HCT116 (cell line): ENCODE measurements around the gene GYS2.
"Not testable (repeated sequence)": the region's sequence is repeated elsewhere in the genome, so short reads cannot be mapped to it uniquely, and the experiment has no call there.

Experiments used
- EZH2 ChIP-seq: fragments of 200-600 bp; sonication (generic); IDR thresholded peaks from 2 replicates; pipeline ENCODE4 v1.6.1; 2017; ENCODE audit warnings: antibody characterized with exemption, mixed run types
- EZH2phosphoT487 ChIP-seq: fragments of 200-600 bp; IDR thresholded peaks from 2 replicates; pipeline ENCODE4 v1.6.1; 2018; ENCODE audit warnings: antibody characterized with exemption, borderline replicate concordance
- POLR2A ChIP-seq: IDR thresholded peaks from 2 replicates; pipeline ENCODE4 v1.7.0; 2011; ENCODE audit warnings: borderline replicate concordance; ENCODE audit not compliant: insufficient read depth, insufficient read length; ENCODE audit errors: extremely low read depth
- POLR2AphosphoS5 ChIP-seq: IDR thresholded peaks from 2 replicates; pipeline ENCODE4 v1.6.1; 2011; ENCODE audit warnings: mild to moderate bottlenecking, low read depth, low read length, moderate library complexity
- ZFX ChIP-seq: fragments of 450-650 bp; IDR thresholded peaks from 2 replicates; pipeline ENCODE4 v1.6.1; 2017
- TF ChIP-seq, protein P1 (sequence below): IDR thresholded peaks from 2 replicates; pipeline ENCODE4 v1.6.1; 2012
- TF ChIP-seq, protein P2 (sequence below), 3 experiments: fragments of 200-600 bp in 1 of 3; sonication (generic) in 1 of 3; IDR thresholded peaks in 2 of 3; conservative IDR thresholded peaks in 1 of 3; 2 replicates each; pipeline ENCODE4 v1.5.1; 2012 to 2017; ENCODE audit warnings: low read depth in 2 of 3, low read length in 2 of 3, antibody characterized with exemption in 1 of 3, borderline replicate concordance in 1 of 3, control low read depth in 1 of 3, mild to moderate bottlenecking in 1 of 3, mixed read lengths in 1 of 3, mixed run types in 1 of 3, moderate library complexity in 1 of 3; ENCODE audit not compliant: insufficient read depth in 1 of 3
- TF ChIP-seq, protein P3 (sequence below): IDR thresholded peaks from 2 replicates; pipeline ENCODE4 v1.6.1; 2012; ENCODE audit warnings: low read depth

DNA sequence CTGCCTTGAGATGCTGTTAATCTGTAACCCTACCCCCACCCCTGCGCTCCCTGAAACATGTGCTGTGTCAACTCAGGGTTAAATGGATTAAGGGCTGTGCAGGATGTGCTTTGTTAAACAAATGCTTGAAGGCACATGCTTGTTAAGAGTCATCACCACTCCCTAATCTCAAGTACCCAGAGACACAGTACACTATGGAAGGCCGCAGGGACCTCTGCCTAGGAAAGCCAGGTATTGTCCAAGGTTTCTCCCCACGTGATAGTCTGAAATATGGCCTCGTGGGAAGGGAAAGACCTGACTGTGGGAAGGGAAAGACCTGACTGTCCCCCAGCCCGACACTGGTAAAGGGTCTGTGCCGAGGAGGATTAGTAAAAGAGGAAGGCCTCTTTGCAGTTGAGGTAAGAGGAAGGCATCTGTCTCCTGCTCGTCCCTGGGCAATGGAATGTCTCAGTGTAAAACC, 40.4 kb upstream of the GYS2 start:
- TF ChIP-seq EZH2, POLR2AphosphoS5, POLR2A, EZH2phosphoT487, ZFX: not testable (repeated sequence)
- TF ChIP-seq, protein P1, sequence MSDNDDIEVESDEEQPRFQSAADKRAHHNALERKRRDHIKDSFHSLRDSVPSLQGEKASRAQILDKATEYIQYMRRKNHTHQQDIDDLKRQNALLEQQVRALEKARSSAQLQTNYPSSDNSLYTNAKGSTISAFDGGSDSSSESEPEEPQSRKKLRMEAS = not testable (repeated sequence)
- TF ChIP-seq, protein P2, sequence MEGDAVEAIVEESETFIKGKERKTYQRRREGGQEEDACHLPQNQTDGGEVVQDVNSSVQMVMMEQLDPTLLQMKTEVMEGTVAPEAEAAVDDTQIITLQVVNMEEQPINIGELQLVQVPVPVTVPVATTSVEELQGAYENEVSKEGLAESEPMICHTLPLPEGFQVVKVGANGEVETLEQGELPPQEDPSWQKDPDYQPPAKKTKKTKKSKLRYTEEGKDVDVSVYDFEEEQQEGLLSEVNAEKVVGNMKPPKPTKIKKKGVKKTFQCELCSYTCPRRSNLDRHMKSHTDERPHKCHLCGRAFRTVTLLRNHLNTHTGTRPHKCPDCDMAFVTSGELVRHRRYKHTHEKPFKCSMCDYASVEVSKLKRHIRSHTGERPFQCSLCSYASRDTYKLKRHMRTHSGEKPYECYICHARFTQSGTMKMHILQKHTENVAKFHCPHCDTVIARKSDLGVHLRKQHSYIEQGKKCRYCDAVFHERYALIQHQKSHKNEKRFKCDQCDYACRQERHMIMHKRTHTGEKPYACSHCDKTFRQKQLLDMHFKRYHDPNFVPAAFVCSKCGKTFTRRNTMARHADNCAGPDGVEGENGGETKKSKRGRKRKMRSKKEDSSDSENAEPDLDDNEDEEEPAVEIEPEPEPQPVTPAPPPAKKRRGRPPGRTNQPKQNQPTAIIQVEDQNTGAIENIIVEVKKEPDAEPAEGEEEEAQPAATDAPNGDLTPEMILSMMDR (IDR thresholded peaks at IDR 0.05 in 2 of 3, conservative IDR thresholded peaks at IDR 0.05 in 1 of 3; ENCODE audit: borderline replicate concordance in 1 of 3, insufficient read depth in 1 of 3, low read depth in 2 of 3, low read length in 2 of 3) = not testable (repeated sequence)
- TF ChIP-seq, protein P3, sequence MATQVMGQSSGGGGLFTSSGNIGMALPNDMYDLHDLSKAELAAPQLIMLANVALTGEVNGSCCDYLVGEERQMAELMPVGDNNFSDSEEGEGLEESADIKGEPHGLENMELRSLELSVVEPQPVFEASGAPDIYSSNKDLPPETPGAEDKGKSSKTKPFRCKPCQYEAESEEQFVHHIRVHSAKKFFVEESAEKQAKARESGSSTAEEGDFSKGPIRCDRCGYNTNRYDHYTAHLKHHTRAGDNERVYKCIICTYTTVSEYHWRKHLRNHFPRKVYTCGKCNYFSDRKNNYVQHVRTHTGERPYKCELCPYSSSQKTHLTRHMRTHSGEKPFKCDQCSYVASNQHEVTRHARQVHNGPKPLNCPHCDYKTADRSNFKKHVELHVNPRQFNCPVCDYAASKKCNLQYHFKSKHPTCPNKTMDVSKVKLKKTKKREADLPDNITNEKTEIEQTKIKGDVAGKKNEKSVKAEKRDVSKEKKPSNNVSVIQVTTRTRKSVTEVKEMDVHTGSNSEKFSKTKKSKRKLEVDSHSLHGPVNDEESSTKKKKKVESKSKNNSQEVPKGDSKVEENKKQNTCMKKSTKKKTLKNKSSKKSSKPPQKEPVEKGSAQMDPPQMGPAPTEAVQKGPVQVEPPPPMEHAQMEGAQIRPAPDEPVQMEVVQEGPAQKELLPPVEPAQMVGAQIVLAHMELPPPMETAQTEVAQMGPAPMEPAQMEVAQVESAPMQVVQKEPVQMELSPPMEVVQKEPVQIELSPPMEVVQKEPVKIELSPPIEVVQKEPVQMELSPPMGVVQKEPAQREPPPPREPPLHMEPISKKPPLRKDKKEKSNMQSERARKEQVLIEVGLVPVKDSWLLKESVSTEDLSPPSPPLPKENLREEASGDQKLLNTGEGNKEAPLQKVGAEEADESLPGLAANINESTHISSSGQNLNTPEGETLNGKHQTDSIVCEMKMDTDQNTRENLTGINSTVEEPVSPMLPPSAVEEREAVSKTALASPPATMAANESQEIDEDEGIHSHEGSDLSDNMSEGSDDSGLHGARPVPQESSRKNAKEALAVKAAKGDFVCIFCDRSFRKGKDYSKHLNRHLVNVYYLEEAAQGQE = not testable (repeated sequence)
